SKM-1 treated with dmso at 0.1 percent for 144 hours (cell line): Measurements from ENCODE around the gene KLKB1.

Experiments
- DNase-seq: peaks from one replicate; lab custom pipeline; 2025; ENCODE audit not compliant: unreplicated experiment; lab: John Stamatoyannopoulos, UW

KLKB1 gene

DNA sequence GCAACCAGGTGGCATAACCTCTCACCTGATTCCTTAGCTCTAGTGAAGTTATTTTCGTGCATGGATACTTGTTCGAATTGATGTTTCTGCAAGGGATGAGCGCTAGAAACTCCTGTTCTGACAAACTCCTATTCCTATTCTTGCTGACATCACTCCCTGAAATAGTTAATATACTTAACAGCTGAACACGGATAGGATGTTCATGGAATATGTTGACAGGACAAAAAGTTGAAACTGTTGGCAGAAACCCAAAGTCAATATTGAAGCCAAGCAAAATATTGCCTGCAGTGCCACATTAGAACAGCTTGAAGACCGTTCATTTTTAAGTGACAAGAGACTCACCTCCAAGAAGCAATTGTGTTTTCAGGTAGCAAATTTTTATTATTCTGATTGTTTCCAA lies at the start of gene KLKB1:
KLKB1 (plus strand) TSS at position 287 of the 400 bp plus-strand sequence. CDS start 689 bp downstream, outside the sequence.
- DNase-seq, result no peak

DNA sequence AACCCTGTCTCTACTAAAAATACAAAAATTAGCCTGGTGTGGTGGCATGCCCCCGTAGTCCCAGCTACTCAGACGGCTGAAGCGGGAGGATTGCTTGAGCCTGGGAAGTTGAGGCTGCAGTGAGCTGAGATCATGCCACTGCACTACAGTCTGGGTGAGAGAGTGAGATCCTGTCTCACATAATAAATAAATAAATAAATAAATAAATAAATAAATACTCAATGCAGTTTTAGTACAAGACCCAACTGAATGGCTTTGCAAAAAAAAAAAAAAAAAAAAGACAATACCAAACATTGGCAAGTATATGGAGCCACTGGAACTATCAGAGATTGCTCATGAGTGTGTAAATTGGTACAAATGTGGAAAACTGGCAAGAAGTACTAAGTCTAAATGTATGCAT lies 39.2 kb upstream of the KLKB1 start:
- DNase-seq, result no peak

DNA sequence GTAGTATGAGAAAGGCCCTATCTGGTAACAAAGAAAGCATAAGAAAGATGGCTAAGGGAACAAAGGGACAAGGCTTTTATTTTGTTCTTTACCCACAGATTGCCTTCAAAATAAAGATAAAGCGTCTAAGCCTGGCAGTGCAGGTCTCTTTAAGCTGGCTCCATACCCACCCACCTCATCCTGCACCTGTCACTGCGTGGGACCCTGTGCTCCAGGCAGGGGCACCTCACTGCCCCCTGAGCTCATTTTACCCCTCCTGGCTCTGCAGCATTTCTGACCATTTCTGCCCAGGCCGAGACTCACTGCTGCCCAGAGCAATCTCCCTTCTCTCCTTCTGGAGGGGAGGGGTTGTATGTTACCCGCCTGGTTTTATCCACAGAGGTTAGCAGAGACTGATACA lies 37.7 kb upstream of the KLKB1 start:
- no peak for DNase-seq

DNA sequence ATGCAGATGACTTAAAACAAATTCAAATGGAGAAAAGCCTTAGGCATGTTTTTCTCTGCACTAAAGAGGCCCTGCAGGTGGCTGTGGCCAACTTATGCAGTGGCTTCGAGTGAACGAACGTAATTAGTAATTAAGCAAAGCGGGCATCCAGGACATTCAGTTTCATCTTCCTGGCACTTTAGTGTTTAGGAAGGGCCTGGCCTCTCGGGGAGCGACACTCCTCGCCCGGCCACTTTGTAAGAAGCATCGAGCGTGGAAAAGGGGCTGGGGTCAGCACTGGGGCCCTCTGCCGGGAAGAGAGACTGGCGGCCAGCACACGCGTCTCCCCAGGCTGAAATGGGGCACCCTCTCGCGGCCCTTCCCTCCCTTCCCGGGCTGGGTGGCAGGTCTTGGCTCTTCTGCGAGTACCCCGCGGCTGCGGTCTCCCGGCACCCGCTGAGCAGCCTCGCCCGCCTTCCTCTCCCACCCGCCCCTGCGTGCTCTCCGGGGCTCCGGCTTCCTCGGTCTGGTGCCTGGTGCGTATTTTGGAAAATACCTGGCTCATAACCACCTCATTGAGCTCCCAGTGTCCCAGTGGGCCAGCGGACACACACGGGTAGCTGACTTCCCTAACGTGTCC lies 36.6 kb upstream of the KLKB1 start:
- DNase-seq, result peak; percentile 44

DNA sequence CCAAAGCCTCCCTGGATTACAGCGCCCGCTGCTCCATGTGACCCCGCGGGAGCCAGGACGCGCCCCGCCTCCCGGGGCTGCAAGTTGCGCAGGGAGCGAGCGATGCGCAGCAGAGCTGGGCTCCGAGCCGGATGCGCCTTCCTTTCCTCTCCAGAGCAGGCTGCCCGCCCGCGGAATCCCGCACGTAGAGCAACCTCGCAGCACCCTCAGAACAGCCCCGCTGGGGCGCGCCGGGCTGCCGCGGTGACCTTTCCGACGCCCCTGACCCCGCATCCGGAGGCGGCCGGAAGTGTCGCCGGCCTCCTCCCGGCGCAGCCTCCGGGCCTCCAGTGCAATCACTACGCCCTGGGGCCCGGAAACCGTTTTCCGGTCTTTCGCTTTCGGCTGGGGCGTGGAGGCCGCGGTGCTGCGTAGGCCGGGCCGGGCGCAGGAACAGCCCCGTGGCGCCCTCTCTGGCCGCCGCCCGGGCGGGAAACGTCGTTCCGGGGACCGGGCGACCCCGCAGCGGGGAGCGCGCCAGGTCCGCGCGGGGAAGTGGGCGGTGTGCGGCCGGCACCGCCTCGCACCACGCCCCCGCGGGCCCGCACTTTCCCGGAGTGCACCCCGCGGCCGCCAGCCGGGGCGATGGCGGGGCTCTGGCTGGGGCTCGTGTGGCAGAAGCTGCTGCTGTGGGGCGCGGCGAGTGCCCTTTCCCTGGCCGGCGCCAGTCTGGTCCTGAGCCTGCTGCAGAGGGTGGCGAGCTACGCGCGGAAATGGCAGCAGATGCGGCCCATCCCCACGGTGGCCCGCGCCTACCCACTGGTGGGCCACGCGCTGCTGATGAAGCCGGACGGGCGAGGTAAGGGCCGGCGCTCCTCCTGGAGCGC lies 35.9 kb upstream of the KLKB1 start, which contains the start of gene CYP4V2:
CYP4V2 (plus strand) TSS at position 368 of the 866 bp plus-strand sequence; CDS start at position 625, 257 bp downstream.
- DNase-seq, result peak; percentile 84

DNA sequence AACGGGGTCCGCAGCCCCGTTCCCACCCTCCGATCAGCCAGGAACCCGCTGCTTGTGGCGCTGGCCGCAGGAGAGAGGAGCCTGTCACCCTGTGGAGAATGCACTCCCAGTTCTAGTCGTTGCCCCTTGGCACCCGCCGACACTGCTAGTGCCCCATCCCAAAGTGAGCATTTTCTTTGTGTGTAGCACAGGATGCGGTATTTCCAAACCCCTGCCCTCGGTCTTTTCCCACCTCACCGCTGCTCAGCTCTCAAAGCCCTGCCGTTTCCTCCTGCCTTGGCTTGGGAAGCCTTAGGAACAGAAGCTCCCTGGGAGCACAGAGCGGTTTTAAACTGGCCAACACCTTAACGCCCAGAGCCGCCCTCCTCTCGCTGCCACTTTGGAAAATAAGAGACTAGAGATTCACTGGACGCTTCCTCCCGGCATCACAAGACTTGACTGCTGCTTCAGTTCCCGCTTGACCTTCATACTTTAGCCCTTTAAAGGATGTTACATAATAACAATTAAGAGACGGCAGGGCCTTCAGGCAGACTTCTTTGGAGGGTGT lies 35.2 kb upstream of the KLKB1 start:
- peak; percentile 17 for DNase-seq

DNA sequence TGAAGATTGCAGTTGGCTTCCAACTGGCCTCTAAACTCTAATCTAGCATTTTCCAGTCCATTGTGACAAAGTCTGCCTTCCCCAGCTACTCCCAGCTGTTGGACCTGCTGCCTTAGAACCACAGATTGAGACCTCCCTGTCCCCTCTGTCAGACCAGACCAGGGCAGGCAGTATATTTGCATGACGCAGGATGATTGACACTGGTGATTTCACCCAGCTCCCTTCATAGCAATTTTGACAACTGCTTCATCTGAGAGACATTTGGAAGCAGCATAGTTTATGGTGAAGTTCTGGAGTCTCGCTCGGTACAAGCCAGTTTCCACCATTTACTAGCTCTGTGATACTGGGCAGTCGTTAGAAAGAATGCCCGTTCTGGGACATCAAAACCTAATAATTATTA lies 33.5 kb upstream of the KLKB1 start:
- DNase-seq, result no peak

DNA sequence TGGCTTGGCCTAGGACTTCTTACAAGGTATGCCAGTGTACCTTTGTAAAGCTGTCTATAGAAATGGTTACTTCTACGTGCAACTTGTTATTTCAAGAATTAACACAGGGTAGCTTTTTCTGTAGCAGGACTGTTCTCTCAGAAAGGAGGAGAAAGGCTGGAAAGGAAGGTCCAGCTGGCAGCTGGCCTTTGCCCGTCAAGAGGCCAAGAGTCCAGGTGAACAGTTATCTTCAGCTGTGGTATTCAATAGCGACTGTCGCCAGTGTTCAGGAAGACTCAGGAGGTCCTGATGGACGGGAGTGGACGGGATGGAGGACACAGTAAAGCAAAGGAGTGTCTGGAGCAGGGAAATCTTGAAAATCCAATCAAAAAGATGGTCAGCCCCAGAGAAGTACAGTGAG lies 31.2 kb upstream of the KLKB1 start:
- no peak for DNase-seq

DNA sequence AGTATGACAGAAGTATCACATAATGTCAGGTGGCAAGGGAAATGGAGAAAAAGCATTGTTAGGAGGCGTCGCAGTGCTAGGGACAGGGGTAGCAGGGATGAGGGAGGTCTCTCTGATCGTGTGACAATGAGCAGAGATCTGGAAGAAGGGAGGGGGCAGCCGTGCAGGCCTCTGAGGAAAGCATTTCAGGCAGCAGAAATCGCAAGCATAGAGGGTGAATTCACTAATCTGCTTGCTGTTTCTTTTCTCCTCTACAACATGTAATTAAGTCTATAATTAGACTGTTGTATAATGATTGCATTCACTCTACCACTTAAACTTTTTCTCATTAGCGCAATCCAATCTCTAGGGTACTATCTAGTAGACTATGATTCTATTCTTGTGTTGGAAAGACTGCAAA lies 26.8 kb upstream of the KLKB1 start:
- DNase-seq, result no peak

DNA sequence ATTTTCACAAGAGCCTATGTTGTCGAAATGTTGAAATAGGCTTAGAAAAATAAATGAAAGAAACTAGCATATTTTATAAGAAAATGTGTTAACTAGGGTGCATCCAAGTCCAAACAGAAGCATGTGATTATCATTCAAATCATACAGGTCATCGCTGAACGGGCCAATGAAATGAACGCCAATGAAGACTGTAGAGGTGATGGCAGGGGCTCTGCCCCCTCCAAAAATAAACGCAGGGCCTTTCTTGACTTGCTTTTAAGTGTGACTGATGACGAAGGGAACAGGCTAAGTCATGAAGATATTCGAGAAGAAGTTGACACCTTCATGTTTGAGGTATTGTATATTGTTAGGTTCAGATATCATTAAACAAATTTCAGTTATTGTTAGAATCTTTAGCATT lies 26.3 kb upstream of the KLKB1 start:
- DNase-seq, result no peak

DNA sequence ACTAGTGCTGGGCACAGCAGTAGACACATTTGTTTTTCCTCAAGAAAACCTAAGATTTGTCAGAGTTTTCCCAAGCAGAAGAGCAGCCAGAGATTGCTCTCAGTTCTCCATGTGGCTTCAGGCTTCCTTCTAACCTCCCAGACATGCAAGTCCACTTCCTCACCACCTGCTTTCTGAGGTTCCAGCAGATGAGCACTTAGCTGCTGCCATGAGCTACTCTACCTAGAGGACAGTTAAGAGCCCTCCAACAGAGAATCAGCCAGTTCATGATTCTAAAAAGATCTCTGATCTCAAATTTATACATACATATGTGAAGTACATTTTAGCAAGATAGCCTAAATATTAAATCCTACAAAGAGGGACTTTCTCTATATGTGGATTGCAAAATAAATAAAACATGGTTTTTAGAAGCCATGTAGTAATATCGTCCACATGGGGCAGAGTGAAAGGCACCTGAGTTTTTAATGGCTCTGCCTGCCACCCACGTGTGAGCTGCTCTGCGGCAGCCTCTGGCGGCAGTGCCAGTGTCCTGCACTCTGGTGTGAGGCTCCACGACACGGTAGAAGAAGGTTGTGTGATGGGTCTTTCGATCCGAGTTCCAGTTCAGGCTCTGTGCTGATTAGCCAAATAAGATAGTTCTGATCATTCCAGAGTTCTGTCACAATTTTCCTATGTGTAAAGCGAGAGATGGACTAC lies 25.6 kb upstream of the KLKB1 start:
- peak; percentile 61 for DNase-seq

DNA sequence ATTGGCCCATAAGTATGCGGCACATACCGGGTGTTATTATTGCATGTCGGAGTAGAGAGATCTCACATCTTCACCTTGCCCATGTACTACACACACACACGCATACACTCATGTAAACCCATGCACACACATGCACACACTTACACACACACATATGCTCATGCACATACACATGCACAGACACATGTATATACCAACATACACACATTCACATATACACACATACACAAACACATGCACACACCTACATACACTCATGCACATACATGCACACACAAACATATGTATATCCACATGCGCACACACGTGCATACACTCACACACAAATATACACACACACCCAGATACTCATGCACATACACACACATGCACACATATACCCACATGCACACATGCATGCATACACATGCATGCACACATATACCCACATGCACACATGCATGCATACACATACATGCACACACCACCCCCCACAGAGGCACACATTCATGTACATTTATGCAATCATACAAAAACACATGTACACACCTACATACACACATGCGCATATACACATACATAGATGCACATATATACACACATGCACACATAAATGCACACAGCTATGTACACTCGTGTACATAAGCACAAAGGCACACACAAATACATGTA lies 24.7 kb upstream of the KLKB1 start:
- no peak for DNase-seq

DNA sequence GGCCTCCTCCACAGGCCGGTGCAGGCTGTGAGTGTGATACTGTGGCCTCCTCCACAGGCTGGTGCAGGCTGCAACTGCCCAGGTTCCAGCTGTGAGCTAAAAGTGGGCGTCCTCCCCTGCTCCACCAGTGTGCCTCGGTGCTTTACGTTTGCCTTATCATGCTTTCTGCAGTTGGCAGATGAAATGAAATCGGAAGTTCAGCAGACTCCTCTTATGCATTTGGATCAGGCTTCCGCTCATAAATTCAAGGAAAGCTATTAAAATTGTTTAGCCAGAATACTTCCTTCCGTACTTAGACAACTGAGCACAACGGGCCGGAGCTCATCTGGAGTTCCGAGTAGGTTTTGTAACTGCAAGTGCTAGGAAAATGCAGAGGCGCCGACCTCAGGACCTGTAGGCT lies 23.9 kb upstream of the KLKB1 start:
- DNase-seq, result peak; percentile 13

DNA sequence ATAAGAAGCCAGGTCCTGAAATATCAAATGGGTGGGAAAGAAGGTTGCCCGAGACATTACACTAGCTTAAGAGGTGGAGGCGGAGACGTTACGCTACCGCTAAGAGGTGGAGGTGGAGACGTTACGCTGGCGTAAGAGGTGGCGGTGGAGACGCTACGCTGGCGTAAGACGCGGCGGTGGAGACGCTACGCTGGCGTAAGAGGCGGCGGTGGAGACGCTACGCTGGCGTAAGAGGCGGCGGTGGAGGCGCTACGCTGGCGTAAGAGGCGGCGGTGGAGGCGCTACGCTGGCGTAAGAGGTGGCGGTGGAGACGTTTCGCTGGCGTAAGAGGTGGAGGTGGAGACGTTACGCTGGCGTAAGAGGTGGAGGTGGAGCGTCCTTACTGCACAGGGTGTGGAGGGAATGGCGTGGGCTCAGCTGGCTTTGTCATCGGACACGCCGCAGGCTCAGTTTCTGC lies 23.2 kb upstream of the KLKB1 start:
- peak; percentile 97 for DNase-seq

DNA sequence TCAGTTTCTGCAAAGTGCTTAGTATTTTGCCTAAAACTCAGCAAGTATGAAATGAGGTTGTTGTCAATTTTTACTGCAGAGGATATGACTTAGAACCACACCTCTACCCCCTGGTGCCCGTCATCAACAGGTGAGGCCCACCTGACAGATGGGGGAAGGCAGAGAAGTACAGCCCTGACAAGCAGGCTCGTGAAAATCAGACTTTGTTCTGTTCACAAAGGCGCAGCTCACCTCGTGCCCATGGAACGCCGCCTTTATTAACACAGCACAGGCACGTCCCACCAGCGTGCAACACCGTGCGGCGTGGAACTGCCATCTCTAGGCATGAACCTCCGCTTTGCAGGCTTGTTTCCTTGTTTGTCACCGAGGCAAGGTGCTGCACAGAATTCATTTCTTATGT lies 22.6 kb upstream of the KLKB1 start:
- no peak for DNase-seq

DNA sequence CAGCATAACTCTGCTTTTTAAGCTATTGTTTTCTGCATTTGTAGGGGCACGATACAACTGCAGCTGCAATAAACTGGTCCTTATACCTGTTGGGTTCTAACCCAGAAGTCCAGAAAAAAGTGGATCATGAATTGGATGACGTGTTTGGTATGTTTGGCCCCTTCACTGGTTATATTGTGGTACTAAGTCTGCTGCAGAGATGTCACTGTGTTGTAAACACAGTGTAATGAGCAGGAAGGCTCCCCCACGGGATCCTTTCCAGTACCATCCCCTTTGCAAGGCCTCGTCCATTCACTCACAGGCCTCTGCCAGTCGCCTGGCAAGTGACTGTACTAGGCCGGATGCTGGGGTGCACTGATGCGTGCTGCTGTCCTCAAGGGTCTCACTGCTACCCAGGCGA lies 22.2 kb upstream of the KLKB1 start:
- no peak for DNase-seq

DNA sequence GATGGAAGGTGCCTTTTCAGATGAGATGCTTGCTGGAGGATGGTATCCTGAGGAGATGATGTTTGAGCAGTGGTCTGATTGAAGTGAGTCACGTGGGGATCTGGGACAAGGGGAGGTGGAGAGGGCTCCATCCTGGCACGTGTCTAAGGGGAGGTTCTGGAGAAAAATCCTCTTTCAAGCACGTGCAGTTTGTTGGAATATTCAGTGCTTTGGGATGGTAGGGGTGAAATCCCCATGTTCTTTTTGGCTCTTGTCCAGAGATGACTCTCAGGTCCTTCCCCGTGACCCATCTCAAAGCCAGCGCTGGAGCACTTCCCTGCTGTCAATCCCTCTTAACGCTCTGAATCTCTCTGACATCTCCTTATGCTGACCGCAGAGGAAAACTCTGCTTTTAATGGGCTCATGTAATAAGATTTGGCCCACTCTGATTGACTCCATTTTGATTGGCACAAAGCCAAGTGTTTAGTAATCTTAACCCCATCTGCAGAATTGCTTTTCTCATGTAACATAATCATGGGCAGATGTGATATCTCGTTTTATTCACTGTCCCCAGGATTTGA lies 10.8 kb upstream of the KLKB1 start:
- no peak for DNase-seq

DNA sequence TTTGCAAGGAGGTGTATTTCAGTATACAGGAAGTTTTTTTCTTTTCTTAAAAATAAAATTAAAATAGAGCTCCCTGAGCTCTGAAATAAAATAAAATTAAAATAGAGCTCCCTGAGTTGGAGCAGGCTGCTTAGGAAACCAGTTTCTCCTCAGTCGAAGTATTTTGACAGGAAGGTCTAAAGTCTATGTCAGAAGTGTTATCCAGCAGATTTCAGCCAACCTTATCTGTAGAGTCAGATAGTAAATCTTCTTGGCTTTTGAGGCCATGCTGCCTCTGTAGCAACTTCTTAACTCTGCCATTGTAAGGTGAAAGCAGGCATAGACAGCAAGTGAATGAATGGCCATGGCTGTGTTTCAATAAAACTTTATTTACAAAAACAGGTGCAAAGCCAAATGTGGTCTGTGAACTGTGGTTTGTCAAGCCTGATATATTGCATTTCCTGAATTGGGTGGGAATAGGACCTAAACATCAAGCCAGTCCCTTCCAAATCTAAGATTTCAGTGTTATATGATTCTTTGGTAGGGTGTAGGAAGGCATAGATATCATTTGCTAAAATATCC lies 9.5 kb upstream of the KLKB1 start:
- no peak for DNase-seq

DNA sequence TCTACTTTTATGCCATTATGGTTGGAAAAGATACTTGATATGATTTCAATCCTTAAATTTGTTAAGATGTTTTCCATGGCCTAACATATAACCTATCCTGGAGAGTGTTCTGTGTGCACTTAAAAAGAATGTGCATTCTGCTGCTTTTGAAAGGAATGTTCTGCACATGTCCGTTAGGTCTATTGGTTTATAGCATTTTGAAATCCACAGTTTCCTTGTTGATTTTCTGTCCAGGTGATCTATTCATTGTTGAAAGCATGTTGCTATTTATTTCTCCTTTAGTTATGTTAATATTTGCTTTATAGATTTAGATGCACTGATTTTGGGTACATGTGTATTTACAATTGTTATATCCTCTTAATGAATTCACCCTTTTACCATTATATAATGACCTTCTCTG lies 5.7 kb upstream of the KLKB1 start:
- no peak for DNase-seq

DNA sequence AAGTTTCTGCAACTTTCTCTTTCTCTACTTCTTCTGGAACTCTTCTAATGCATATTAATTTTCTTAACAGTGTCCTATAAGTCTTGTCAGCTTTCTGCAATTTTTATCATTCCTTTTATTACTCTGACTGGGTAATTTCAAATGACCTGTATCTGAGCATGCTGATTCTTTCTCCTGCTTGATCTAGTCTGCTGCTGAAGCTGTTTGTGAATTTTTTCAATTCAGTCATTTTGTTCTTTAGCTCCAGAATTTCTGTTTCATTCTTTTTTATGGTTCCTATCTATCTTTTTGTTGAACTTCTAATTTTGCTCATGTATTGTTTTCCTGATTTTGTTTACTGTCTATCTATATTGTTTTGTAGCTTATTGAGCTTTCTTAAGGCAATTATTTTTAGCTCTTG lies 1.5 kb upstream of the KLKB1 start:
- no peak for DNase-seq
